Mucosa of rectum (tissue), 2 donors: ENCODE results near the gene RPIA.
"Not testable (repeated sequence)": the region's sequence is repeated elsewhere in the genome, so short reads cannot be mapped to it uniquely, and the experiment has no call there.

Experiments used
- H3K27ac ChIP-seq, 2 donors: one replicate each; pipeline ENCODE4 v1.7.0; 2013; ENCODE audit warnings: inconsistent platforms in 2 of 2, low read depth in 2 of 2, low read length in 2 of 2
- H3K27me3 ChIP-seq, 2 donors: one replicate each; pipeline ENCODE4 v1.7.0; 2013; ENCODE audit warnings: low read length in 2 of 2; ENCODE audit not compliant: control insufficient read depth in 2 of 2, insufficient read depth in 2 of 2
- H3K36me3 ChIP-seq, 2 donors: one replicate each; pipeline ENCODE4 v1.7.0; 2013; ENCODE audit warnings: low read length in 2 of 2; ENCODE audit not compliant: control insufficient read depth in 2 of 2, insufficient read depth in 2 of 2
- H3K4me1 ChIP-seq, 2 donors: one replicate each; pipeline ENCODE4 v1.7.0; 2013; ENCODE audit warnings: low read length in 2 of 2, mild to moderate bottlenecking in 1 of 2; ENCODE audit not compliant: control insufficient read depth in 2 of 2, insufficient read depth in 2 of 2
- H3K4me3 ChIP-seq, 2 donors: one replicate each; pipeline ENCODE4 v1.7.0; 2013; ENCODE audit warnings: low read length in 2 of 2
- H3K9ac ChIP-seq, 2 donors: one replicate each; pipeline ENCODE4 v1.7.0; 2013; ENCODE audit warnings: low read length in 2 of 2, low read depth in 1 of 2, mild to moderate bottlenecking in 1 of 2
- H3K9me3 ChIP-seq, 2 donors: one replicate each; pipeline ENCODE4 v1.7.0; 2013; ENCODE audit warnings: low read length in 2 of 2; ENCODE audit not compliant: control insufficient read depth in 2 of 2
- donor health status: healthy.
- donor health status: Normal muscosa, but diverticular disease.

Gene RPIA

DNA sequence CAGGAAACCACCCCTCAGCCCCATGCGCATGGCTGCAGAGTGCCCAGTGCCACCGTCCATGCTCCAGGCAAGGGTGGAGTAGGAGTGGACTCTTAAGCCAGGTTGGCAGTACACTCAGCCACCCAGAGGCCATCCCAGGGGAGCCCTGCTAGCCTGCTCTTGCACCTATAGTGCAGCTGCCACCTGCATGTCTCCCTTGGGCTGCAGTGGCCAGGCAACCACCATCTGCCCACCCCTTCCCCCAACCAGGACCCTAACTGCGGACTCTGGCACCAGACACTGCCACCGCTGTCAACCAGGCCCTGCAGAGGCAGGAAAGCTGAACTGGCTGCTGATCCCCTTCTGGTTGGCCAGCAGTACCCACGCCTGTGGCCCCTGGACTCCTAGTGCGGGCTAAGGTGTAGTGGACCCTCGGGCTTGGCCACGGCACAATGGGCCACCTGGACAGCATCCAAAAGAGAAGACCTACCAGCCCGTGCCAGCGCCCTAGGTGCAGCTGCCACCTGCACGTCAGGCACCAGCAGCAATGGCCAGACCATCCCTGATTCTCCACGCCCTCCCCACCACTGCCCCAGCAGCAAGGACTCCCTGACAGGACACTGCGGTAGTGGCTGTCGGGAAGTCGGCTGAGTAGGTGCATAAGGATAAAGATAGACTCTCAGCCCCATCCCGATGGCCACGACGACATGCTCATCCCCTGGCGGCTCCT lies 72.8 kb downstream of the RPIA start:
- Histone ChIP-seq H3K36me3 (no peaks in the 10 kb centered on the region), H3K4me1 (no peaks in the 10 kb centered on the region), H3K27ac (peak overlapping the region in 1 of 2 donors; percentile 13), H3K9ac (no peak overlapping the region), H3K27me3 (peaks cover 0 to 3% of the 10 kb centered on the region in 2 donors), H3K9me3 (no peaks in the 10 kb centered on the region), H3K4me3 (no peak overlapping the region)

DNA sequence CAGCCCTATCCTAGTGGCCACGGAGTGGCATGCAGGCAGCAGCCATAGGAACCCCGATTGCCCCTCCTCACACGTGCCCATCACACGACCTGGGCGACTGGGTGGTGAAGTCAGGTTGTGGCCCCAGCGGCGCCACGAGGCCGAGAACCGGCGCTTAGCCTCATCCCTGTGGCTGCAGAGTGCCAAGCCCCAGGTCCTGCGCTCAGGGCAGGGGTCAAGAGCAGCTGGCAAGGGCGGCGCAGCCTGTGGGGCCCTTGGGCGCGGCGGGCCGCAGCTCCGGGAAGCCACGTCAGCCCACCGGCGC lies 73.3 kb downstream of the RPIA start:
- H3K36me3 ChIP-seq: no peaks in the 10 kb centered on the region
- H3K9me3 ChIP-seq: no peaks in the 10 kb centered on the region
- peaks cover 0 to 3% of the 10 kb centered on the region in 2 donors for H3K27me3 ChIP-seq
- H3K27ac ChIP-seq: peak overlapping the region in 1 of 2 donors; percentile 13
- no peak overlapping the region for H3K9ac ChIP-seq
- H3K4me1 ChIP-seq: no peaks in the 10 kb centered on the region
- H3K4me3 ChIP-seq: no peak overlapping the region

DNA sequence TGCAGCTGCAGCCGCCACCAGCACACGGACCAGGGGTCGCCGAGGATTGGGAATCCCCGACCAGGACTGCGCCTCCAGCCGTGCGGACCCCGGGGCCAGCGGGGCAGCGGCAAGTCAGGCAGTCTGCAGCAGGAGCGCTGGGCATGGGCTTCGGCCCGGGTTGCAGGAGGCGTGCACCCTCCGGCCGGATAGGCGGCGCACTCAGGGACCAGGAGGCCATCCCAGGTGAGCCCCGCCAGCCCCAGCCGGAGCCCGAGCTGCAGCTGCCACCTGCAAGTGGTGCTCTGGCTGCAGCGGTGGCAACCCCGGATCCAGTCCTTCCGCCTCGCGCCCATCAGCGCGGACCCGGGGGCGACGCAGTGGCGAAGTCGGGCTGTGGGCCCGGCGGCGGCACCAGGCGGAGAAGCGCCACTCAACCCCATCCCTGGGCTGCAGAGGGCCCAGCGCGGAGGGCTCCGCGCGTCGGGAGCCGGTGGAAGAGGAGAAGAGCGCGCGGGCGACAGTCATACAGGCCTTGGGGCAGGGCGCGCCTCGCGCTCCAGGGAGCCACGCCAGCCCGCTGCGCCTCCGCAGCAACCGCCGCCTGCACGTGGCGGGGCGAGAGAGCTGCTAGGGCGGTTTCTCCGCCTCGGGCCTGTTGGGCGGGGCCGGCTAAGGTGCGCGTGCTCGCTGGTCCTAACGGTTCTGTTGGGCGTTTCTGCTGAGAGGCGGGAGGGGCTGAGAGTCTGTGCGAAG lies 73.8 kb downstream of the RPIA start:
- peak overlapping the region in 1 of 2 donors; percentile 32 for H3K27ac ChIP-seq
- H3K4me3 ChIP-seq: peak overlapping the region; percentile 43 to 60
- no peaks in the 10 kb centered on the region for H3K36me3 ChIP-seq
- peaks cover 0 to 3% of the 10 kb centered on the region in 2 donors for H3K27me3 ChIP-seq
- no peaks in the 10 kb centered on the region for H3K4me1 ChIP-seq
- no peaks in the 10 kb centered on the region for H3K9me3 ChIP-seq
- H3K9ac ChIP-seq: no peak overlapping the region

DNA sequence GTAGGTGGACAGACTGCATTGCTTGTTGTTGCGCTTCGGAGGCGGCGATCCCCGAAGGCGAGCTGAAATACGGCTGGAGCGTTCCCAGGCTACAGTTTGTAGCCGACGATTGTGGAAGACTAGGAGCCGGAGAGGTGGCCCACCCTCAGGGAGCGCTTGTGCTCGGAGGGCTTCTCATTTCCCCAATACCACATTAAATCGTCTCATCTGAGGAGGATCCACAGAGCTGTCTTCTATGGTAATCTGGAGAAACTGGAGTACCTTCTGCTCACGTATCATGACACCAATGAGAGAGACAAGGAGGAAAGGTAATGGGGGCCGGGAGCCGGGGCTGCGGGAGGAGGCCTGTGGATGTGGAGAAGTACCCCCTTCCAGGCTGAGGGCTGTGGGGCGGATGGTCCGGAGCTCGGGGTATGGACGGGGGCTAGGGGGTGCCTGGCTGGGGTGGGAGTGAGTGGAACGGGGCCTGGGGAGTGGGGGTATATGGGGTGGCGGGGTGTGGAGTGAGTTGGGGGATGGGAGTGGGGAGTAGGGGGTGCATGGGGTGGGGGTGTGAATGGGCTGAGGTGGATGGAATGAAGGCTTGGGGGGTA lies 74.5 kb downstream of the RPIA start:
- peak overlapping the region in 1 of 2 donors; percentile 32 for H3K27ac ChIP-seq
- H3K9me3 ChIP-seq, H3K27me3 ChIP-seq, H3K36me3 ChIP-seq, H3K4me1 ChIP-seq, H3K9ac ChIP-seq: not testable (repeated sequence)
- peak overlapping the region; percentile 43 to 60 for H3K4me3 ChIP-seq

DNA sequence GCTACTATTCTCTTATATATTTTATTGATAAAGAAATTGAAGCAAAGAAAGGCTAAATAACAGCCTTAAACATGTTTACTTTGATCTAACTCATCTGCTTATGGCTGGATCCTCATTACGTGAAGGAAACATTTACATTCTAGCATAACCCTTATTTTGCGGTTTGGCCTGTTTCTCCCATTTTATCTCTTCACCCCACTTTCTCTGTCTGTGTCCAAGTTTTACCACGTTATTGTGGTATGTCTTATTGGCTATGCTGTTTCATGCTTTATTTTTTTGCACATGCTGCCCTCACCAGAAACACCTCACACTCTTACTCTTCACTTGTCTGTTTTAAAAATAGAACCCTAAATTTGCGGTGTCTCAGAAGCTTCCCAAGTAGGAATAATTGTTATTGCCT lies 78.5 kb downstream of the RPIA start:
- Histone ChIP-seq H3K4me1 (no peaks in the 10 kb centered on the region), H3K27me3 (peaks cover 0 to 3% of the 10 kb centered on the region in 2 donors), H3K9me3 (no peaks in the 10 kb centered on the region), H3K27ac (no peak overlapping the region), H3K36me3 (no peaks in the 10 kb centered on the region), H3K9ac (no peak overlapping the region), H3K4me3 (no peak overlapping the region)

DNA sequence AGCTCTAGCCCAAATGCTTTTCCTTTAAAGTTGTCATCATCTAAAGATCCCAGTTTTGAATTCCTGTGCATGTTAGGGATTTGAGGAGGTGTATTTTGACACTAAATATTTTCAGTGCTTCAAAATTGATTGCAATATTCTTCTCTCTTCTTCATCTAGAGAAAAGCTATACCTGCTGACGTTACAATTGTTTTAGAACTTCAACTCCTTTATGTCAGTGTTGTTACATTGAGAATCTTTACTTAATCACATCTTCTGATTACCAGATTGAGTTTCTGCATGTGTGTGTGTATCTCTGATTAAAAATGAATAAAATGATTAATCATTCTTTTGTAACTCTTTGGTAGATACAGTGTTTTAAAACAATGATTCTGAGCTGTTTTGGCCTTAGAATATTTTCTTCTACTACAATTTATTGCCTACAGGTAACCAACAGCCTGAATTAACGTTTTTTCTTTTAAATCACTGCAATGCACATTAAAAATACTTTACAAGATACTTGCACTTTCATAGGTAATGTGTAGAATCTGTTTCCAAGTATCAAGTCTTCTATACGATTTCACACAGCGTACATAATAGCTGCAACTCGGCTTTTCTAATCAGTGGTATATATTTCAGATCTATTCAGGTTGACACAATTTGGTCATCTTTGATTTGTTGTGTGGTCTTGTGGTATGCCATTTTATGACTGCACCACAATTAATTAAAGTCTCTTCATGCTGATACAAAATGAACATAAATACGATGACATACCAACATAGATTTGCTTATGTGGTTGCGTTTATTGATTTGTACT lies 82.0 kb downstream of the RPIA start:
- not testable (repeated sequence) for H3K4me3 ChIP-seq, H3K27ac ChIP-seq, H3K9me3 ChIP-seq, H3K27me3 ChIP-seq, H3K36me3 ChIP-seq, H3K9ac ChIP-seq, H3K4me1 ChIP-seq

DNA sequence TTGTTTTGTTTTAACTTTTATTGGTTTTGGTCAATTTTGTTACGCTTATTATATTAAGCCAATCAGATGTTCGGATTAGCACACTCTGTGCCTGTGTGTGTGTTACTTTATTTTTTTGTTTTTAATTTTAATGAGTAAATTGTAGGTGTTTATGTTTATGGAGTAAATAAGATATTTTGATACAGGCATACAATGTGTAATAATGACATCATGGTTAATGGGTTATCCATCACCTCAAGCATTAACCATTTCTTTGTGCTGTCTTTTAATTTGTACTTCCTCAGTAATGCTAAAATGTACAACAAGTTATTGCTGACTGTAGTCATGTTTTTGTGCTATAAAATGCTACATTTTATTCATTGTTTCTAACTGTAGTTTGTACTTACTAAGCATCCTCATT lies 97.7 kb downstream of the RPIA start:
- not testable (repeated sequence) for H3K9me3 ChIP-seq, H3K36me3 ChIP-seq, H3K4me1 ChIP-seq, H3K9ac ChIP-seq, H3K27ac ChIP-seq, H3K27me3 ChIP-seq, H3K4me3 ChIP-seq

DNA sequence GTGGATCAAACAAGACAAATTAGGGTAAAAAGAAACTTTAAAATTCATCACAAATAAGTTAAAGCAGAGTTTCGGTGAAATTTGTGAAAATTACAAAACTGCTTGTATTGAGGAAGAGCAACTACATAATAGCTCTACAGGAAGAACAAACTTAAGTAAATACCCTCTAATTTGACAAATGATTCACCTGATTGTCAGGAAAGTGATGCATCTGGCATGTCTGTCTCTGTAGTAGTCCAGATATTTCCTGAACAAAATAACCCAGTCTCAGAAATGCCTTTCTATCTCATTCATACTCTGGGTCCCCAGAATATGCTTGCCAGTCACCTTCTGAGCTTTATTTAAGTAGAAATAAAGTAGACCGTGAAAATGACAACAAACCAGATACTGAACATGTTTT lies 104.5 kb downstream of the RPIA start:
- not testable (repeated sequence) for H3K27ac ChIP-seq, H3K36me3 ChIP-seq, H3K9me3 ChIP-seq, H3K4me1 ChIP-seq, H3K4me3 ChIP-seq, H3K9ac ChIP-seq, H3K27me3 ChIP-seq

DNA sequence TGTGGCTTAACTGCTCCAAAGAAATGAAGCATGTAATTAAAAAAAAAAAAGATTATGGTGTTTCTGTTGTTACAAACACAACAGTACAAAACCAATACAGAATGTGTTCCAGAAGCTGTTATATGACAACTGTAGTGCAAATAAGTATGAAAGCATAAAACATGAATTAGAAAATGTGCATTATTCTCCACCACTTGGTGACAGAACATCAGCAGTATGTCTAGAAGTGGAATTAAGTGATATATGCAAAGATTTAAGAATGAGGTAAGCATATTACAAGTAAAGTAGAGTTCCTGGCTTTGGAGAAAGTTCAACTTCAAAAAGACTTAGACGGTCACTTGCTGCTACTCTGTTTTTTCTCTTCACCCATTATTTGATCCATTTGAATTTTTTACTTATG lies 105.0 kb downstream of the RPIA start:
- H3K9ac ChIP-seq: not testable (repeated sequence)

DNA sequence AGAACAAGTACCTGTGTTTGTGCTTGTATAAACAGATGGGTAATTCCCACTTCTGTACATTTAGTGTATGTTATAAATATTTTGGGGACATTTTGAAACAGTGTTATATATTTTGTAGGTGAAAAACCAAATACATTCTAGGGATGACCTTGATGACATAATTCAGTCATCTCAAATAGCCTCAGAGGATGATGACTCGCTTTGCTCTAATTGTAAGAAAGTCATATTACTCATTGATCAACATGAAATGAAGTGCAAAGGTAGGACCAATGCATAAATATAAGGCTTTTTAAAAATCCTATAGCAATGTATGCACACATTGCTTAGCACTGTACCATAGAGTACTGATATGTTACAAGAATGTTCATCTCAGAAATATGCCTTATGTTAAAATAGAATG lies 105.7 kb downstream of the RPIA start:
- H3K9me3 ChIP-seq, H3K9ac ChIP-seq, H3K4me1 ChIP-seq, H3K4me3 ChIP-seq, H3K36me3 ChIP-seq, H3K27me3 ChIP-seq, H3K27ac ChIP-seq: not testable (repeated sequence)

More for the DNA sequence above, 105.0 kb downstream of the RPIA start:
- H3K27me3 ChIP-seq, H3K4me3 ChIP-seq, H3K4me1 ChIP-seq, H3K9me3 ChIP-seq, H3K27ac ChIP-seq, H3K36me3 ChIP-seq: not testable (repeated sequence)
